ENCODE results near the gene MECP2.

DNA sequence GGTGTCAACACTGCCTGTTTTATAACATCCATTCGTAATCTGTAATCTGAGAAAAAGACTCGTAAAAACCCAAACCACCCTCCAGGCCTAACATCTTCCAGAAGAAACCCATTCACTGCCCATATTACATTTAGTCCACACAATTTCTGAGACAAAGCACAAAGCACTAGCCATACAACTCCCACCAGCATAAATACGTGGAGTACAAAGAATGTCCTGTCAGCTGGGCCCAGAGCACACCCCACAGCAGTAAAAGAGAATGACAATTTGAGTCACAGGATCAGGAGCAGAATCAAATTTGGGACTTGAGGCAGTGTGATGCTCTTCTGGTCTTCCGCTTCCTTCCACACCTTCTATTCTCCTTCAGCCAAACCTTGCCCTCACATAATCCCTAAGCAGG lies 6.8 kb downstream of the MECP2 start:
- TF ChIP-seq, protein P1, sequence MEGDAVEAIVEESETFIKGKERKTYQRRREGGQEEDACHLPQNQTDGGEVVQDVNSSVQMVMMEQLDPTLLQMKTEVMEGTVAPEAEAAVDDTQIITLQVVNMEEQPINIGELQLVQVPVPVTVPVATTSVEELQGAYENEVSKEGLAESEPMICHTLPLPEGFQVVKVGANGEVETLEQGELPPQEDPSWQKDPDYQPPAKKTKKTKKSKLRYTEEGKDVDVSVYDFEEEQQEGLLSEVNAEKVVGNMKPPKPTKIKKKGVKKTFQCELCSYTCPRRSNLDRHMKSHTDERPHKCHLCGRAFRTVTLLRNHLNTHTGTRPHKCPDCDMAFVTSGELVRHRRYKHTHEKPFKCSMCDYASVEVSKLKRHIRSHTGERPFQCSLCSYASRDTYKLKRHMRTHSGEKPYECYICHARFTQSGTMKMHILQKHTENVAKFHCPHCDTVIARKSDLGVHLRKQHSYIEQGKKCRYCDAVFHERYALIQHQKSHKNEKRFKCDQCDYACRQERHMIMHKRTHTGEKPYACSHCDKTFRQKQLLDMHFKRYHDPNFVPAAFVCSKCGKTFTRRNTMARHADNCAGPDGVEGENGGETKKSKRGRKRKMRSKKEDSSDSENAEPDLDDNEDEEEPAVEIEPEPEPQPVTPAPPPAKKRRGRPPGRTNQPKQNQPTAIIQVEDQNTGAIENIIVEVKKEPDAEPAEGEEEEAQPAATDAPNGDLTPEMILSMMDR (IDR thresholded peaks at IDR 0.05; ENCODE audit: poor library complexity), result no peak
- no peak for TF ChIP-seq EZH2 (IDR thresholded peaks at IDR 0.05; ENCODE audit: borderline replicate concordance)

Data from hepatocyte (in vitro differentiated cells).